ENCODE measurements around the gene DAAM2. TPM values are rescaled to one million over a fixed set of nuclear protein-coding genes. Genes with fewer than 3 reads are reported as not detected.

Gene DAAM2
- total RNA-seq, 1 donor from 2014 or later: not detected

DNA sequence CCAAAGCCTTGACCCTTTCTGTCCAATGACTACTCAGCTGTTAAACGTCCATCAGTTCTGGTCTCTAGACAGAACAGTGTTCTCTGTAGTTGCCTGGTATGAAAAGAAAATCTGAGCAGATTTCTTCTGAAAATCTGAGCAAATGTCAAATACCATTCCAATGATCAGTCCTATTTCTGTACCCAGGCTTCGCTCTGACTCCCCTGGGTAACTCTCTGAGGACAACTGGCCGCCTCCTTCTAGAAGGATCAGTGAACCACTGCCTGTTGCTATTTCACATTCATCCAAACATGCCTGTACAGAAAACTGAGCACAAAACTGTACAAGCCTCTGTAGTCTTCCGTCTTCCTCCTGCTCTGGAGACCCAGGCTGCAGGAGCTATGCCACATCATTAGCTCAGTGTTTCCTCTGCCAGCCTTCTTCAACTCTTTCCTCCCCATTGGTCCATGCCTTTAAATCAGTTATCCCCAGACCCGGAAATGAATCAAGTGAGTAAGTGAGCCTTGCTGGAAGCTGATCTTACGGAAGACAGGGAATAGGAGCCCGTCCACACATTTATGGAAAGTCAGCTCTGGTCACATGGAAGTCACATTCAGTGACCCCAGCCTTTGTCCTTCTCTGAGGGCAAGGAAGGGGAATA lies 63.3 kb downstream of the DAAM2 start:
- no peaks in the 10 kb centered on the region for H3K9me3 Mint-ChIP-seq
- H3K27me3 Mint-ChIP-seq: peaks cover 6% of the 10 kb centered on the region
- DNase-seq (no peak), ATAC-seq (ENCODE audit: low read depth) (no peak)
- no peak overlapping the region for H3K27ac Mint-ChIP-seq
- ChIA-PET POLR2A (no interaction called here), CTCF (no interaction called here)
- intact Hi-C loops (cut with micrococcal nuclease): no loop called here
- no peak for TF ChIP-seq CTCF (IDR thresholded peaks at IDR 0.05)
- H3K4me3 Mint-ChIP-seq: no peak overlapping the region
- H3K4me1 Mint-ChIP-seq: no peaks in the 10 kb centered on the region
- H3K36me3 Mint-ChIP-seq (ENCODE audit: low read depth): no peaks in the 10 kb centered on the region

GRCh38 chr6:39859025-39859424 lies 66.8 kb downstream of the DAAM2 start:
- CTCF ChIA-PET: no interaction called here
- no peak for ATAC-seq (ENCODE audit: low read depth)
- intact Hi-C loops (cut with micrococcal nuclease): no loop called here
- Mint-ChIP-seq H3K4me1 (no peaks in the 10 kb centered on the region), H3K27me3 (peaks cover 11% of the 10 kb centered on the region), H3K9me3 (no peaks in the 10 kb centered on the region), H3K4me3 (no peak overlapping the region), H3K36me3 (ENCODE audit: low read depth) (no peaks in the 10 kb centered on the region), H3K27ac (no peak overlapping the region)
- no peak for TF ChIP-seq CTCF (IDR thresholded peaks at IDR 0.05)
- POLR2A ChIA-PET: no interaction called here
- no peak for DNase-seq

- ATAC-seq (ENCODE audit: low read depth) (no peak), DNase-seq (no peak)
- Mint-ChIP-seq H3K27ac (no peak overlapping the region), H3K27me3 (peaks cover 10% of the 10 kb centered on the region), H3K9me3 (no peaks in the 10 kb centered on the region), H3K4me1 (no peaks in the 10 kb centered on the region), H3K4me3 (no peak overlapping the region), H3K36me3 (ENCODE audit: low read depth) (no peaks in the 10 kb centered on the region)
- intact Hi-C loops (cut with micrococcal nuclease): no loop called here
- no peak for TF ChIP-seq CTCF (IDR thresholded peaks at IDR 0.05)
- ChIA-PET POLR2A (no interaction called here), CTCF (no interaction called here)
Measured at GRCh38 chr6:39861663-39862062, 69.5 kb downstream of the DAAM2 start.

- ChIA-PET CTCF (interaction anchor here (0.9 to 1.4 kb wide), 3 partner anchors 19 to 504 kb away, joined by 3 read pairs; no protein-coding TSS in a partner anchor), POLR2A (no interaction called here)
- no peaks in the 10 kb centered on the region for H3K36me3 Mint-ChIP-seq (ENCODE audit: low read depth)
- H3K4me3 Mint-ChIP-seq: no peak overlapping the region
- ATAC-seq (ENCODE audit: low read depth) (no peak), DNase-seq (no peak)
- intact Hi-C loops (cut with micrococcal nuclease): loop anchor here (2.0 kb wide), 1 partner anchor 444 kb away; no protein-coding TSS in a partner anchor
- H3K9me3 Mint-ChIP-seq: no peaks in the 10 kb centered on the region
- H3K27me3 Mint-ChIP-seq: peaks cover 7% of the 10 kb centered on the region
- no peak for TF ChIP-seq CTCF (IDR thresholded peaks at IDR 0.05)
- no peaks in the 10 kb centered on the region for H3K4me1 Mint-ChIP-seq
- H3K27ac Mint-ChIP-seq: no peak overlapping the region
Measured at GRCh38 chr6:39865011-39865888, 73.1 kb downstream of the DAAM2 start.

GRCh38 chr6:39867592-39867991 lies 75.4 kb downstream of the DAAM2 start:
- H3K9me3 Mint-ChIP-seq: no peaks in the 10 kb centered on the region
- CTCF ChIA-PET: no interaction called here
- ATAC-seq (ENCODE audit: low read depth): no peak
- peaks cover 3% of the 10 kb centered on the region for H3K27me3 Mint-ChIP-seq
- no peaks in the 10 kb centered on the region for H3K36me3 Mint-ChIP-seq (ENCODE audit: low read depth)
- no peak overlapping the region for H3K4me3 Mint-ChIP-seq
- intact Hi-C loops (cut with micrococcal nuclease): no loop called here
- no peak for TF ChIP-seq CTCF (IDR thresholded peaks at IDR 0.05)
- DNase-seq: no peak
- H3K4me1 Mint-ChIP-seq: no peaks in the 10 kb centered on the region
- POLR2A ChIA-PET: no interaction called here
- H3K27ac Mint-ChIP-seq: no peak overlapping the region
